Peyer's patch (tissue), 4 donors: ENCODE data around the gene ZNF804B.

Experiments used
- POLR2A ChIP-seq, 2 donors: fragments of 450-650 bp; IDR thresholded peaks; one replicate each; pipeline ENCODE4 v1.5.1; 2017; ENCODE audit warnings: antibody characterized with exemption in 2 of 2, mild to moderate bottlenecking in 2 of 2, moderate library complexity in 2 of 2
- TF ChIP-seq, protein P1 (sequence below), 6 experiments: fragments of 450-650 bp in 4 of 6; fragments of 200-600 bp in 2 of 6; sonication (generic) in 1 of 6; IDR thresholded peaks; one replicate each; pipeline ENCODE4 v1.5.1; 2017 to 2019; ENCODE audit warnings: antibody characterized with exemption in 6 of 6, mild to moderate bottlenecking in 3 of 6, moderate library complexity in 1 of 6

DNA sequence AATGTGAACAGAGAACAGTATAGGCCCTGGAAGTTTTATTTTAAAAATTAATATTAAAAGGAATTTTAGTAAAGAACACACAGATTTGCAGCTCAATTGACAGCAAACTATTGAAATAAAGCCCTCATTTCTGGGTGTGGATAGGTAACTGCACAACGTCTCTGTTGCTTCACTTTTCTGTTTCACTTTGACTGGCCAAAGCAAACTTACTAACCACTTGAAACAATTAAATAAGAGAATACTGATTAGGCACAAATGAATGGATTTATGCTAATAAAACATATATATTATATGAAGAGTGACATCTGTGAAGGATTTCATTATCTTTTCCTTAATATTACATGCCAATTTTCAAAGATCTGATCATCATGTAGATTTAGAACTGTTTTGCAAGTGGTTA is 11.9 kb downstream of the ZNF804B start:
- TF ChIP-seq POLR2A (IDR thresholded peaks at IDR 0.05) = no peak
- TF ChIP-seq, protein P1, sequence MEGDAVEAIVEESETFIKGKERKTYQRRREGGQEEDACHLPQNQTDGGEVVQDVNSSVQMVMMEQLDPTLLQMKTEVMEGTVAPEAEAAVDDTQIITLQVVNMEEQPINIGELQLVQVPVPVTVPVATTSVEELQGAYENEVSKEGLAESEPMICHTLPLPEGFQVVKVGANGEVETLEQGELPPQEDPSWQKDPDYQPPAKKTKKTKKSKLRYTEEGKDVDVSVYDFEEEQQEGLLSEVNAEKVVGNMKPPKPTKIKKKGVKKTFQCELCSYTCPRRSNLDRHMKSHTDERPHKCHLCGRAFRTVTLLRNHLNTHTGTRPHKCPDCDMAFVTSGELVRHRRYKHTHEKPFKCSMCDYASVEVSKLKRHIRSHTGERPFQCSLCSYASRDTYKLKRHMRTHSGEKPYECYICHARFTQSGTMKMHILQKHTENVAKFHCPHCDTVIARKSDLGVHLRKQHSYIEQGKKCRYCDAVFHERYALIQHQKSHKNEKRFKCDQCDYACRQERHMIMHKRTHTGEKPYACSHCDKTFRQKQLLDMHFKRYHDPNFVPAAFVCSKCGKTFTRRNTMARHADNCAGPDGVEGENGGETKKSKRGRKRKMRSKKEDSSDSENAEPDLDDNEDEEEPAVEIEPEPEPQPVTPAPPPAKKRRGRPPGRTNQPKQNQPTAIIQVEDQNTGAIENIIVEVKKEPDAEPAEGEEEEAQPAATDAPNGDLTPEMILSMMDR (IDR thresholded peaks at IDR 0.05) = no peak
